Fibroblast of villous mesenchyme (primary cell): ENCODE measurements around the gene LRRC19. TPM values are rescaled to one million over a fixed set of nuclear protein-coding genes. Genes with fewer than 3 reads are reported as not detected.
A peak's percentile ranks its signal among the peaks of the same experiment; 100 is the strongest.

ENCODE experiments used
- DNase-seq: peaks from one replicate; pipeline ENCODE4 v3.0.0-alpha.2; 2010; ENCODE audit warnings: low read depth
- H3K4me3 ChIP-seq: 2 replicates; pipeline ENCODE4 v1.5.1; 2011; ENCODE audit warnings: low read depth, mild to moderate bottlenecking, low read length
- CTCF ChIP-seq: IDR thresholded peaks from 2 replicates; pipeline ENCODE4 v1.5.1; 2012; ENCODE audit warnings: low read depth, mild to moderate bottlenecking, low read length; ENCODE audit not compliant: insufficient read depth
- total RNA-seq: library from RNA; depleted of rRNA; stranded (reverse); fragments of >200 nt; gene quantifications from 2 replicates; pipeline ENCODE4 v1.2.3, GENCODE V29; 2012

The LRRC19 gene
- total RNA-seq, 1 donor, result not detected

GRCh38 chr9:26995810-26996209 lies 9.7 kb downstream of the LRRC19 start:
- TF ChIP-seq CTCF, result no peak
- DNase-seq, result no peak
- no peak overlapping the region for H3K4me3 ChIP-seq

- TF ChIP-seq CTCF, result no peak
- DNase-seq, result no peak
- no peak overlapping the region for H3K4me3 ChIP-seq
These were observed 22.1 kb downstream of the LRRC19 start for GRCh38 chr9:26983340-26983739.

GRCh38 chr9:26975728-26976707 lies 29.5 kb downstream of the LRRC19 start:
- DNase-seq, result peak; percentile 63
- H3K4me3 ChIP-seq, result no peak overlapping the region
- TF ChIP-seq CTCF, result peak; percentile 73

GRCh38 chr9:26974927-26975326 lies 30.5 kb downstream of the LRRC19 start:
- no peak for TF ChIP-seq CTCF
- no peak overlapping the region for H3K4me3 ChIP-seq
- DNase-seq, result no peak

- TF ChIP-seq CTCF, result no peak
- H3K4me3 ChIP-seq, result no peak overlapping the region
- no peak for DNase-seq
These were observed 31.5 kb downstream of the LRRC19 start for GRCh38 chr9:26973989-26974388.

GRCh38 chr9:26971721-26972120 lies 33.8 kb downstream of the LRRC19 start:
- H3K4me3 ChIP-seq, result no peak overlapping the region
- DNase-seq, result no peak
- TF ChIP-seq CTCF, result no peak
